ENCODE results near the gene PEX16.

Gene PEX16

GRCh38 chr11:45872651-45873356 lies 44.9 kb downstream of the PEX16 start:
- no peak for FAIRE-seq

DNA sequence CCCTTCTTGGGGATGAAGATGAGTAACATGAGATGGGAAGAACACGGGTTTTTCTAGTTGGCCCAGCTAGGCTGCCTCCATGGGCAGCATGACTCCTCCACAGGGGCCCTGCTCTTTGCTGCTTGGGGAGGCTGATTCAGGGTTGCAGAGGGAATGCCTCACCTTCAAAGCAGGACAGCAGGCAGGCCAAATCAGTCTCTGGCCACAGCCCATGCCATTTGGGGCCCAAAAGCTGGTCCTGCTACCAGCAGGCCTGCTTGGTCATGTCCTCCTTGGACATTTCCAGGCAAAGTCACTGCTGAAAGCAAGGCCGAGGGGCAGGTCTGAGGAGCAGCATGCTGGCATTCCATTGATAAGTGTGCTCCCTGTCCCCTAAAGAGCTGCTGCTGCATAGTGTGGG lies 46.0 kb downstream of the PEX16 start:
- no peak for FAIRE-seq

GRCh38 chr11:45870706-45871105 lies 47.0 kb downstream of the PEX16 start:
- no peak for FAIRE-seq

GRCh38 chr11:45869551-45869950 lies 48.1 kb downstream of the PEX16 start:
- no peak for FAIRE-seq

DNA sequence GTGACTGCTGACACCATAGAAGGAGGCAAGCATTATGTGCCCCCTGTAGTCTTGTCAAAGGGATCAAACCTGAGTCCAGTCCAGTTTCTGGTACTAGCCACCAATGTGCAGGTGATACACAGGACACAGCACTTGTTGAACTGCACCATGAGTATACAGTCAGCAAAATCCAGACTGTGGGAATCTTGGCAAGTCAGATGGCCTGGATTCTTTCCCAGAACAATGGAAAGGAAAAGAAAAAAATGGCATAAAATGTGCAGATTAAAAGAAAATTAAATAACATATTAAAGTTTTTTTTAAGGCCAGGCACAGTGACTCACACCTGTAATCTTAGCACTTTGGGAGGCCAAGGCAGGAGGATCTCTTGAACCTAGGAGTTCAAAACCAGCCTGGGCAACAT lies 53.6 kb downstream of the PEX16 start:
- FAIRE-seq: no peak

DNA sequence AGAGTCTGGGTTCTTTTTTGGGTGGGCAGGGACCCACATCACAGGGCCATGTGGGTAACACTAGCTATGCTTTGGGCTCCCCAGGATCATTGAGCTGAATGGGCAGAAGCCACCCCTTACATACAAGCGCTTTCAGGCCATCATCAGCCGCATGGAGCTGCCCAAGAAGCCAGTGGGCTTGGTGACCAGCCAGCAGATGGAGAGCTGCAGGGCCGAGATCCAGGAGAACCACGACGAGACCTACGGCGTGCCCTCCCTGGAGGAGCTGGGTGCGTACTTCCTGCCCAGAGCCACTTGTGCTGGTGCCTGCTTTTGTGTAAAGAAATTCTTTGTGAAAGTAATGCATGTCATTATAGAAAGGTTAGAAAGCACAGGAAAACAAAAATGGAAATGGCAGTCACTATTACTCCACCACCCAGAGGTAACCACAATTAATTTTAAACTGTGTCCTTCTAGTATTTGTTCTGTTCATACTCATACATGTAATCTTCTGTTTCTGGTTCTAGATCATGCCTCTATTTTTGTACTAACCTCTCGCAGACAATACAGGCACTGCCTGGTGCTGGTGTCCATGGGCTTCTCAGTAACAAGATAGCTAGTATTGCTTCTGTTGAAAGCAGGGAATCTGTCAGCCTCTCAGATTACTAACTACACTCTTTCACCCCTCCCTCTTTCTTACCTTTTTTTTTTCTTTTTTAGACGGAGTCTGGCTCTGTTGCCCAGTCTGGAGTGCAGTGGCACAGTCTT lies 56.7 kb downstream of the PEX16 start:
- no peak for FAIRE-seq

GRCh38 chr11:45860348-45860747 lies 57.3 kb downstream of the PEX16 start:
- FAIRE-seq: no peak
